Measurements from ENCODE around the gene MSI1.

Gene MSI1

GRCh38 chr12:120408771-120409170, 39.8 kb upstream of the MSI1 start:
- Histone ChIP-seq H3K27me3 (ENCODE audit: insufficient read depth, low read depth, severe bottlenecking) (no peaks in the 10 kb centered on the region), H3K4me3 (ENCODE audit: low read depth, low read length) (no peak overlapping the region), H3K27ac (no peak overlapping the region), H3K9me3 (ENCODE audit: severe bottlenecking) (no peaks in the 10 kb centered on the region), H3K36me3 (no peaks in the 10 kb centered on the region)
- TF ChIP-seq, protein P1, sequence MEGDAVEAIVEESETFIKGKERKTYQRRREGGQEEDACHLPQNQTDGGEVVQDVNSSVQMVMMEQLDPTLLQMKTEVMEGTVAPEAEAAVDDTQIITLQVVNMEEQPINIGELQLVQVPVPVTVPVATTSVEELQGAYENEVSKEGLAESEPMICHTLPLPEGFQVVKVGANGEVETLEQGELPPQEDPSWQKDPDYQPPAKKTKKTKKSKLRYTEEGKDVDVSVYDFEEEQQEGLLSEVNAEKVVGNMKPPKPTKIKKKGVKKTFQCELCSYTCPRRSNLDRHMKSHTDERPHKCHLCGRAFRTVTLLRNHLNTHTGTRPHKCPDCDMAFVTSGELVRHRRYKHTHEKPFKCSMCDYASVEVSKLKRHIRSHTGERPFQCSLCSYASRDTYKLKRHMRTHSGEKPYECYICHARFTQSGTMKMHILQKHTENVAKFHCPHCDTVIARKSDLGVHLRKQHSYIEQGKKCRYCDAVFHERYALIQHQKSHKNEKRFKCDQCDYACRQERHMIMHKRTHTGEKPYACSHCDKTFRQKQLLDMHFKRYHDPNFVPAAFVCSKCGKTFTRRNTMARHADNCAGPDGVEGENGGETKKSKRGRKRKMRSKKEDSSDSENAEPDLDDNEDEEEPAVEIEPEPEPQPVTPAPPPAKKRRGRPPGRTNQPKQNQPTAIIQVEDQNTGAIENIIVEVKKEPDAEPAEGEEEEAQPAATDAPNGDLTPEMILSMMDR (IDR thresholded peaks at IDR 0.05; ENCODE audit: low read depth, low read length) = no peak
- DNase-seq = no peak

- Histone ChIP-seq H3K9me3 (ENCODE audit: severe bottlenecking) (no peaks in the 10 kb centered on the region), H3K36me3 (no peaks in the 10 kb centered on the region), H3K27me3 (ENCODE audit: insufficient read depth, low read depth, severe bottlenecking) (no peaks in the 10 kb centered on the region), H3K4me3 (ENCODE audit: low read depth, low read length) (no peak overlapping the region), H3K27ac (no peak overlapping the region)
- DNase-seq = no peak
- TF ChIP-seq, protein P1 (IDR thresholded peaks at IDR 0.05; ENCODE audit: low read depth, low read length) = no peak
These were observed 37.6 kb upstream of the MSI1 start for GRCh38 chr12:120406553-120406952.

DNA sequence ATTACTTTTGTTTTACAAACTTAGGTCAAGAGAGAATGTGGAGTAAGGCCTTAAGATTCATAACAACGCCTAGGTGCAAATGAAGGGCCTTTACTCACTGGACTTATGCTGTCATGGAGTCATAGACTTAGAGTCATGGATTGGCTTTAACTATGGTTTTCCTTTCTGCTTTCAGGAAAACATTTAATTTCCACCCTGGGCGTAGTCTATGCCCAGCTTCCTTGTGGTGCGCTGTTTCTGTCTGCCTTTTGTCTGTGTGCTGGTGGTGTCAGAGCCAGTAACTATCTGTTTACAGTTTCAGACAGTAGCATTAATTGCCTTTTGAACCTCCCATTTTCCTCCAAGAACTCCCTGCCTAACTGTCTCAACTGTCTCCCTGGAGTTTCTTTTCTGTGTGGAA, 37.1 kb upstream of the MSI1 start:
- no peak overlapping the region; the same call in 1 of the 2 replicates for H3K27ac ChIP-seq
- no peak for DNase-seq
- H3K4me3 ChIP-seq (ENCODE audit: low read depth, low read length) = no peak overlapping the region
- no peaks in the 10 kb centered on the region for H3K27me3 ChIP-seq (ENCODE audit: insufficient read depth, low read depth, severe bottlenecking)
- TF ChIP-seq, protein P1 (IDR thresholded peaks at IDR 0.05; ENCODE audit: low read depth, low read length) = no peak
- H3K36me3 ChIP-seq = no peaks in the 10 kb centered on the region
- H3K9me3 ChIP-seq (ENCODE audit: severe bottlenecking) = no peaks in the 10 kb centered on the region

GRCh38 chr12:120404271-120404670, 35.3 kb upstream of the MSI1 start:
- no peak overlapping the region for H3K27ac ChIP-seq
- TF ChIP-seq, protein P1 (IDR thresholded peaks at IDR 0.05; ENCODE audit: low read depth, low read length) = no peak
- no peaks in the 10 kb centered on the region for H3K36me3 ChIP-seq
- no peak for DNase-seq
- H3K27me3 ChIP-seq (ENCODE audit: insufficient read depth, low read depth, severe bottlenecking) = no peaks in the 10 kb centered on the region
- no peaks in the 10 kb centered on the region for H3K9me3 ChIP-seq (ENCODE audit: severe bottlenecking)
- H3K4me3 ChIP-seq (ENCODE audit: low read depth, low read length) = no peak overlapping the region

- Histone ChIP-seq H3K27ac (no peak overlapping the region), H3K27me3 (ENCODE audit: insufficient read depth, low read depth, severe bottlenecking) (no peaks in the 10 kb centered on the region), H3K36me3 (no peaks in the 10 kb centered on the region), H3K9me3 (ENCODE audit: severe bottlenecking) (no peaks in the 10 kb centered on the region), H3K4me3 (ENCODE audit: low read depth, low read length) (no peak overlapping the region)
- TF ChIP-seq, protein P1 (IDR thresholded peaks at IDR 0.05; ENCODE audit: low read depth, low read length) = no peak
- DNase-seq = no peak
These were observed 34.9 kb upstream of the MSI1 start for GRCh38 chr12:120403869-120404268.

DNA sequence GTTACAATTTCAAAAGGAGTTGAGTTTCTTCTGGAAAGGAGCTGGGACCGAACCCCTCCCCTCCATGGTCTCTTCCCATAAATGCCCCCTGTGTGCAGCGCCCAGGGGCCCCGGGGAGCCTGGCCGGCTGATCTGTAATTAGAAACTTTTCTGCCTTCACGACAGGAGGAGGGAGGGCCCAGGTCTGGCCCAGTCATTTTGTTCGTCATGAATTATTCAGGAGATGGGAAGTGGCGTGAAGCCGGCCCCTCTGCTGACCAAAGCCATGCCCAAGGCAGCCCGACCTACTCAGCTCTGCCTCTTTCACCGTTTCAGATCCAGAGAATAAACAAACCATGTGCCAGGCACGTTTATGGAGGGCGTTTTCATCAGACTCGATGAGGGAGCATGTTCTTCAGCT, 33.3 kb upstream of the MSI1 start:
- H3K4me3 ChIP-seq (ENCODE audit: low read depth, low read length) = no peak overlapping the region

More for the DNA sequence above, 33.3 kb upstream of the MSI1 start:
- Histone ChIP-seq H3K27ac (0 out of 2 replicates have a peak overlapping the region, but pooled peaks have one; percentile 22), H3K27me3 (ENCODE audit: insufficient read depth, low read depth, severe bottlenecking) (no peaks in the 10 kb centered on the region), H3K36me3 (no peaks in the 10 kb centered on the region), H3K9me3 (ENCODE audit: severe bottlenecking) (no peaks in the 10 kb centered on the region)
- TF ChIP-seq, protein P1 (IDR thresholded peaks at IDR 0.05; ENCODE audit: low read depth, low read length) = no peak
- DNase-seq = peak; percentile 28
